B cell (primary cell): ENCODE data around the gene PLA2G6.

Experiments
- CTCF ChIP-seq: fragments of 200-600 bp; IDR thresholded peaks from one replicate; pipeline ENCODE4 v1.8.0; 2022; ENCODE audit warnings: antibody characterized with exemption, mild to moderate bottlenecking
- EZH2 ChIP-seq: IDR thresholded peaks from 2 replicates; pipeline ENCODE4 v1.6.1; 2012; ENCODE audit warnings: borderline replicate concordance, low read depth, mild to moderate bottlenecking, moderate library complexity, low read length; ENCODE audit not compliant: insufficient read depth, poor library complexity, severe bottlenecking

DNA sequence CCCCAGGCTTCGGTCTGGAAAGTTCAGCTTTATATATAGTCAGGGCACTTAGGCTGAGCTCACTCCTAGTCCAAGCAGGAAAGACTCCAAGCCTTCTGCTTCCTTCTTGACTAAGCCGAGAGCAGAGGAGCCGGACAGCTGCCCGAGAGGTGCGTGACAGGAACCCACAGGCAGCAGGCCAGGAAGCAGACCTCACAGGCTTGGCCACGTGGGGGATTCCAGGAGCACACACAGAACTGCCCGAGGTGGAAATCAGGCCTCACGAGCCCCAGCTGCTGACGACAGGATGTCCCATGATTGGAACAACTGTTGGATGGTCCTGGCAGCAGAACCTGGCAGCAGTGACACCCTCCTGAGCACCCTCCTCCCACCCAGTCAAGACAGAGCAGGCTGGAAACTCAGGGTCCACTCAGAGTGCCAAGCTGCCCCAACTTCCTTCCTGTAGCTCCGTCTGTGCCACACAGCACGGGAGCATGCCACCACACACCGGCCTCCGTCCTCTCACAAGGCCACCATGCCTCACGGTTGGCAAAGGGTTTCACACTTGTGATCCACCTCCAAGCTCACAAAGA lies 5.4 kb downstream of the PLA2G6 start:
- TF ChIP-seq CTCF: no peak
- no peak for TF ChIP-seq EZH2
